GM21723 (cell line): ENCODE data around the gene SMCP.

Experiments used
- ATAC-seq: cut with Tn5 transposase; IDR thresholded peaks from one replicate; pipeline ENCODE4 v1.9.1; 2021; ENCODE audit warnings: mild to moderate bottlenecking, moderate library complexity; ENCODE audit not compliant: unreplicated experiment

Gene SMCP

GRCh38 chr1:152878042-152878441, at the start of gene SMCP:
Gene SMCP (plus strand): TSS chr1:152878322. CDS start chr1:152884423, 6,101 bp downstream.
- ATAC-seq: no peak

GRCh38 chr1:152836870-152837269, 41.3 kb upstream of the SMCP start:
- ATAC-seq: no peak

DNA sequence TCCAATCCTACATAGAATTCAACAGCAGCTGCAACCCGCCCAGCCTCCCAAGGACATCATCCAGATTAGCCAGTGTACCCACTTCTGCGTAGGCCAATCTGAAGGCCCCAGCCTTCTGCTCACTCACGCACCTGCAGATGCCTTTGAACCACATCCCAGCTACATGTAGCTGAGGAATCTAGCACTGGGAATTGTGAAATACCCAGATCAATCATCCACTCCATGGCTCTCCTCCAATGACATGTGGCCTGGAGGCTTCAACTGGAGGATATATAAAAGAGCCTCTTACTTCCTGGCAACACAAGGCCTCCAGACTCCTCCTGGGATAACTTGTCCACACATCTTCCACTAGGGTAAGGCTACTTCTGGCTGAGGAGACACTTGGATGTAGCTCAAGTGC, 35.6 kb upstream of the SMCP start, which contains the start of gene LCE6A:
Gene LCE6A, plus strand, starts transcription at position 301 of the 400 bp plus-strand sequence. CDS start 665 bp downstream, outside the sequence.
- no peak for ATAC-seq

GRCh38 chr1:152855661-152856060, 22.5 kb upstream of the SMCP start:
- ATAC-seq: no peak

DNA sequence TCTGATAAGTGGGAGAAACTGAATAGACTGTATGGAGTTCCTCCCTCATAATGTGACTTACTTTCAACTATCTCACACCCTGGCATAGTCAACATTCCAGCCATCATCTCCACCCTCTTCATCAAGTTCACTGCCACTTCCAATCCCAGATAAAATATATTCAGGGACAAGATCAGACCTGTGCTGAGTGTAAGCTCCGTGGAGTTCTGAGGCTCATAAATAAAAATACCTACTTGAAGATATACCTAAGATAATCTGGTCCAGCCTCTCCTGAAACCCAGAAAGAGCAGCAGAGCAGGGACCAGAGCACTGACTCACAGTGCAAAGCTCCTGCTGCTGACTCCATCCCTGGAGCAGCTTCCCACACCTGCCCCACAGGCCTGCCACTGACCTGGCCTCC, 20.1 kb upstream of the SMCP start:
- no peak for ATAC-seq

DNA sequence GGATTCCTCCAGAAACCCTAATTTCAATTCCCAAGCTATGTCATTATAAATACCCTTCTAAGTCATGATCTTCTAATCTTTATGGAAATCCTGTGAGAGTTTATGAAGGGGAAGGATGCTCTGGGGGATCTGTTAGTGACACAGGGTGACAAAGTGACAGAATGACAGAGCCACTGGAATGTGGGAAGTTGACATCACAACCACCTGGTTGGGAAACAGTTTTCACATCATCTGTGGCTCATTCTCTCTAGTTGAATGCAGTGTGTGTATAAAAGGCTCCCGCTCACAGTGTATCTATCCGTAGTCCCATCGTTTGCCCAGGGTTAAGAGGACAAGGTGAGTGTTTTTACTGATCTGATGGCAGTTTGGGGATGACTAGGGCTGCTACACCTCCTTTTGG, 18.4 kb upstream of the SMCP start, which contains the start of gene LCE7A:
Gene LCE7A, plus strand, starts transcription at position 301 of the 400 bp plus-strand sequence. CDS start 702 bp downstream, outside the sequence.
- ATAC-seq: no peak

DNA sequence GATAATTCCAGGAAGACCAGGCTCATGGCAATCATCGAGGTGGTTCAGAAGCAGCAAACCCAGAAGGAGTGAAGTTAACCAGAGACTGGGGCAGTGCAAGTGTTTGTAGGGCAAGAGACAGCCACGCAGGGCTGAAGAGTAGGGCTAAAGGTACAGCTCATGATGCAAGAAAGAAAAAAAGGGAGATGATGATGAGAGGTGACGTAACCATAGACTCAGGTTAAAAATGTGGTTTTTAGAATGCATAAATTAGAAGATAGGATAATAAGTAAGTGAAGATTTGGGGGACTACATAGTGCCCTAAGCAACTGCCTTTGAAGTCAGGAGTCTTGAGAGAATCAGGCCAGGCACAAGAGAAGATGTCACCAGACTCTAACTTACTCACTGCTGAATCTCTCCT, 18.0 kb upstream of the SMCP start:
- ATAC-seq: no peak

DNA sequence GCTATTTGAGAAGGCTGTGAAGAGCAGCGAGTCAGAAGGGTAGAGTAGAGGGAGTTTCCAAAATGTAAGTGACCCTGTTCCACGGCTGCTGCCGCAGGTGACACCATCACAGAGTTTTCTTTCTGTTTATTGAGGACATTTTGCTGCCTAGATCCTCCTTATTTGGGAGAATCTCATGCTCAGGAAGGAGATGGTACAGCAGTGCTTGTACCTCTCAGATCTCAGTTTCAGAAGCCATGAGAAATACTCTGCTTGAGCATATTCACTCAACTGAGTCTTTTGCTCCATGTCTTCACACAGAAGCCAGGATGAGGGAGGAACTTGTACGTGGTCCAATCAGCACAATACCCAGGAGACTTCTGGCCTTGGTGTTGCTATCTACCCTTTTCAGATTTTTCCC, 16.7 kb upstream of the SMCP start:
- no peak for ATAC-seq

DNA sequence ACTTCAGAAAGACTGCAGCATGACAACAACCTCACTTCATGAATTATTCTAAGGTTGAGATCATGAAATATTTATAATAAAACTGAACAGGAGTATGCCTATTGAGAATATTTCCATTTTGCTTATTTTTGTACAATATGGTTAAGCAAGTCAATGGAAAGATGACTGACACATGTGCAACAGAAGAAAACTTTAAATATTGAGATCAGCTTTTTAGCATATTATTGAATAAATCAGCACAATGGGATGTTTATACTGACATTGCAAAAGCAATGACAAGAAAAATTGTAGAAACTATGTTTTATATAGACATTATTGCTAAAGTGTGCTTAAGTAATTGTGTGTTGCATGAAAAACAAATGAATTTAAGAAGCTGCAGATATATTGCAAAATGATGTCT, 13.7 kb upstream of the SMCP start:
- no peak for ATAC-seq

DNA sequence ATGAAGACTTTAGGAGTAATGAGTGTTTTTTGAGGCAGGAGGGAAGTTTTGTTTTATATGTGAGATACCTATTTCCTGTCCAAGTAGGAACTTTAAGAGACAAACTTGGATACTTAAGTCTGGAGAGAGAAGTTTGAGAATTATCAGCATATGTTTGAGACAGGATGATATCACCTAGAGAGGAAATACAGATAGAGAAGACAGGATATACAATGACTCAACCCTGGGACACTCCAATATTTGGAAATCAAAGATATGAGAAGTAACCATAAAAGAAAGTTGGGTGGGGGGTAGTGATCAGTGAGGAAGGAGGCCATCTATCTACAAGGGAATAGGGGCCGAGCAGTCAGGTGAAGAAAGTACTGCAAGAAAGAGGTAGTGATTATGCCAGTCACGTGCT, 11.8 kb upstream of the SMCP start:
- no peak for ATAC-seq

DNA sequence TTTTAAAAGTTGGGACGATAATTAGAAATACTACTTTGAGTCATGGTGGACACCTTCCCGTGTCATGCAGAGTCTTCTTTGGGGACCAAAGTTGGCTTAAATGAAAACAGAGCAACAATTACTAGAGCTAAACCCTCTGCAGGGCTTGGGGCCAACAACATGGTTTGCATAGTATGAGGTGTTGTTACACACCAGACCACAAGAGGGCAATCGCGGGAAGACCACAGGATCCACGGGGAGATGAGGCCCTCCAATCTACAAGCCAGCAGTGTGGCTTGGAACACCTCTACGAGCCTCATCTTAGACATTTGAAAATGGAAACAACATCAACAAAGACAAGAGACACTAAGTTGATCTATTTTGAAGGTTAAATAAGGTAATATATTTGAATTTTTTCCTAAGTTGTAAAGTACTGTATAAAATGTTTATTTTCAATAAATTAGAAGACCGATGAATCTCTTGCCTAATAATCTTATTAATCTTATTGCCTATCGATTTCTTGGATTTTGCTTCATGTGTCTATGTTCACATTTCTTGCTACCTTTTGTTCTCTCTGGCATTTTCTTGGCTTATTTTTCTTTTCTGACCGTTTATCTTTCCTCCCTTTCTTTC, 8.2 kb upstream of the SMCP start:
- ATAC-seq: no peak

DNA sequence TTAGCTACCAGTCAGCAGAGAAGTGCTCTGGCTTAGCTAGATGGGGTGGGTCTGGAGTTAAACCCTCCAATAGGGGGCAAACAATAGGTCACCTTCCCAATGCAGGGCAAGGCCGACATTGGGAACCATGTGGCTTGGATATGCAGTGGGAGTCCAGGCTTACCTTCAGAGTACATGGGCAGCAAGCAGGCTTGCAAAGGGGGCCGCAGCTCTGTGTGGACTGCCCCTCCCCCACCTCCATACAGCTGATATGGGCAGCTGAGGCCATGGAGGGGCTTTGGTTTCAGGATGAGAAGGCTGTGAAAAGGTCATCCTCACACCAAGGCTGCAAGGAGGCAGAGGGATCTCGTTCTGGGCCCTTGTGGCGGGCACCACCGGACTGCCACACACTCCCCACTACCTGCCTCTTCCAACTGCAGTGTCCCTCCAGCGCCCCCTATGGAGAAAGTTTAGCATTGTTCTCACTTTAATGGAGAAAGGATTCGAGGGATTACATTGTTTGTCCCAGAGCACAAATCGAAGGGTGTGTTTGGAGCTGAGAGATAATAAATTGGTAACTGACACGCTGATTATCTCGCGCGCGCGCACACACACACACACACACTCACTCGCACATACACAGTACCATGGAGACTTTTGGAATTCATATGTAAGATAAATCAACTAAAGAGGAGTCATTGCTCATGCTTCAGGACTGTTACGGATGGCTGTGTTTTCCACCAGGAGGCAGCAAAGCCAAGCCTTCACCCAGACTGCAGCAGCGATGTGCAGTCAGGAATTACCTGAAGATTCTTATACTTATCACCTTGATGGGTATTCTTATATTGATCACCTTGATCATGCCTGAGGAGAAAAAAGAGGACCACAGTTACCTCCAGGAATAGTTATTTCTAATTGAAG, 7.0 kb upstream of the SMCP start:
- ATAC-seq: no peak

- ATAC-seq: no peak
Measured at GRCh38 chr1:152871731-152872126, 6.4 kb upstream of the SMCP start.

DNA sequence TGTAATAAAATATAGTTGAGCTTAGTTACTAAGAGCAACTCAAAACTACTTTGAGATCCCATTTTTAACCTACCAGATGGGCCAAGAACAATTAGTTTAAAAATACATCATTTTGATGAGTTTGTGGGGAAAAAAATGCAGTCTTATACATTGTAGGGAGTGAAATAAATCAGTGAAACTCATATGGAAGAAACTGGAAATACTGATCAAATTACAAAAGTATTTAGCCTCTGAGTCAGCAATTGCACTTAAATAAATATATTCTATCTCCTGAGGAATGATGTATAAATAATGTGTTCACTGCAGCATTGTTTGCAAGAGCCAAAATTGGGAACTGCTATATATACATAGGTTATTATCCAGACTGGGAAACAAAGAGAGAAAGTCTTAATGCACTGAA, 4.6 kb upstream of the SMCP start:
- no peak for ATAC-seq

DNA sequence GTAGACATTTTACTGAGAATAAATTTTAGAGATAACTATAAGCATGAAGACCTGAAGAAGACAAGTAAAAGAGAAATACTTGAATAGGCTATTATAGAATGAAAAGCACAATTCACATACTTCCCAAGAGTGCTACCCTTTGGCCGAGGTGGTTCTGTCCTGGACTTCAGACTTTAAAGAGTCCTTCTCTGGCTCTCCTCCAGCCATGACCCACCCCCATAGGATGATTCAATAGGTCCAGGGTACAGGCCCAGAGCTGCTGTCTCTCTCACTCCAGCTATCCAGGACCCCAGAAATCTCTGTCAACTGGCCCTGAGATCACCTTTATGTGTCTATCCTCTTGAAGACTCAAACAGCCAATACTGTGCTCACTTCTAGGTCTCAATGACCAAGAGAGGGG, 1.3 kb upstream of the SMCP start:
- ATAC-seq: no peak

GRCh38 chr1:152879559-152880198, 1.6 kb downstream of the SMCP start:
- ATAC-seq: no peak

GRCh38 chr1:152880316-152880715, 2.2 kb downstream of the SMCP start:
- no peak for ATAC-seq

DNA sequence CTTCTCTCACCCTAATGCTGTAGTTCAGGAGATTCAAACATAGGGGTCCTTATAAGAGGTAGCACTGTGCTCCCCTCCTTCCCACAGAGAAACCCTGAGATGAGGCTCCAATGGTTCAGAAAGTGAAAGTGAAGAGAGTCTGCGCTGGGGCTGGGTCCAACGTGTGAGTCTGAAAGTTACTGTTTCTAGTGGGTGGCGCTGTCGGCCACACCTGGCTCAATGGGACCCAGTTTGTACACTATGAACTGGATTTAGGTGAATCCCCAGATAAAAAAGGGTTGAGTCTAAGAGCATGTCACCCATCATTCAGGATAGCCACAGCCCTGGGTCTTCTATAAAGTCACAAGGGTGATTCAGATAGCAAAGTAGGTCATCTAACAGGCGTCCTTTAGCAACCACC, 2.8 kb downstream of the SMCP start:
- no peak for ATAC-seq

- ATAC-seq: no peak
Measured at GRCh38 chr1:152884085-152884484, 6.0 kb downstream of the SMCP start.

- ATAC-seq: no peak
Measured at GRCh38 chr1:152884506-152884905, 6.4 kb downstream of the SMCP start.

DNA sequence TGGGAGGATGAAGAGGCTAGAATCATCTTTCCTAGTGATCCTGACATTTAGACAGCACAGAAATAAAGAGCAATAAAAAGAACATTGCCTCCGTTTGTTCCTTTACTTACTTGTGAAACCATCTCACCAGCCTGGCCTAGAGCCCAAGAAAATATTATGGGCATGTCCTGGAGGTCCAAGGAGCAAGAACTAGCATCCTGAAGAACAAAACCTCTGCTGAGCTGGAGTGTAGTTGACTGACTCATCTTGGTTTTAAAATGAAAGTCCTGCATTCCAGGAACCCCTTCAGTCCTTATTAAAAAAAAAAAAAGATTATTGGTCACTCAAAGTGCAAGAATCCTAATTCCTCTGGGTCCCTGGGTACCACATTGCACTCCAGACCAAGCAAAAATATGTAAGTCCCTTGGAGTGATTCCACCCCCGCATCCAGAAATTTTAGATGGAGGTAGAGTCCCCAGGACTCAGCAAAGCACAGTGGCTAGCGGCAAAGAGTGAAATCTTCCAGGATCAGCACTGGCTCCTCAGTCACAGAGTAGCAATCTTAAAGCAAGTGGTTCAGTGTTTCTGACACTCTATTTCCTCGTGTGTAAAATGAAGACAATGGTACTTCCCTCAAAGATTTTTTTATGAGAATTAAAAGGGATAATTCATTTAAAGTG, 7.0 kb downstream of the SMCP start:
- no peak for ATAC-seq
